HG02852 (cell line): ENCODE measurements around the gene EIF4E3.
A peak's percentile ranks its signal among the peaks of the same experiment; 100 is the strongest.

ENCODE experiments used
- ATAC-seq: cut with Tn5 transposase; IDR thresholded peaks from one replicate; pipeline ENCODE4 v1.9.1; 2021; ENCODE audit warnings: mild to moderate bottlenecking, moderate library complexity; ENCODE audit not compliant: unreplicated experiment

EIF4E3 gene

DNA sequence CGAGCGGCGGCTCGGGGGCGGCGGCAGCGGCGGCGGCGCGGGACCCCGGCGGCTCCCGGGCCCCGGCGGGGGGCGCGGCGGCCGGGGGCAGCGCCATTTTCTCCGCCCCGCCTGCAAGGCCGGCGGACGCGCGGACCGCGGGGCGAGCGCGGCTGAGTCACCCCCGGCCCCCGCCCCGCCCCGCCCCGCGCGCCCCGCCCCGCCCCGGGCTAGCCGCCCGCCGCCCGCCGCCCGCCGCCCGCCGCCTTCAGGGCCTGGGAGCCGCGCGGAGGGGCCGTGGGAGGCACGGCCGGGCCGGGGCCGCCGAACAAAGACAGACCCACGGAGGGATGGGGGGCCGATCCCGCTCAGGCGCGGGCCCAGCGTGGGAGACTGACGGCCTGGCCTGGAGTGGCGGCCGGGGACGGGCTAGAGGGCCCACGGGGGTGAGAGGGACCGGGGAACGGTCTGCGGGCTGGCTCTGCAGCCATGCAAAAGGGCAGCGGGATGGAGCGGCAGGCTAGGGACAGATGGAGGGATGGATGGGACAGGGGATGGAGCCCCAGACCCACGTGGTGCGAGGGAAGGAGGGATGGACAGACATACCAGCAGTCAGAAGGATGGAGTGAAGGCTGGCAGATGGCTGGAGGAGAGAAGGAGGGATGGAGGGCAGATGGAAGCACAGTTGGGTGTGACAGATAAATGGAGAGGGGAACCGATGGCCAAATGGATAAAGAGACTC lies at the start of gene EIF4E3:
TSS of gene EIF4E3 (minus strand) at position 132 of the 721 bp plus-strand sequence. CDS start at position 97, 35 bp downstream.
- peak; percentile 54 for ATAC-seq

DNA sequence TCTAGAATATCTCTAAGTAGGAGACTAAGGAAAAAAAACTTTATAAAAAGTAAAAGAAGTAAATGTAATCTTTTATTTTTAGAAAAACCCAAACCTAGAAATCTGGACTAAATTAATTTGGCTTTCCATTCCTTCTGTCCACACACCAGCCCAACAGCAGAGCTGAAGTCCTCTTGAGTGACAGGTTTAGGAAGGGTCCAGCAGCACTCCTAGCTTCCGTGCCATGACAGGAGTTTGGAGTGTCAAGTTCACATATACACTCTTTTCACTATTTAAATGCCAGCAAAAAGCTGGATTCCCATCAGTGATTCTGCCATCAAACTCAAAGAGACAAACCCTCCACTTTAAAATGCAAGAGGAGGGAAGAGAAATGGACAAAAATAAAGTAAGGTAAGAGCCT lies 46.7 kb upstream of the EIF4E3 start:
- no peak for ATAC-seq

DNA sequence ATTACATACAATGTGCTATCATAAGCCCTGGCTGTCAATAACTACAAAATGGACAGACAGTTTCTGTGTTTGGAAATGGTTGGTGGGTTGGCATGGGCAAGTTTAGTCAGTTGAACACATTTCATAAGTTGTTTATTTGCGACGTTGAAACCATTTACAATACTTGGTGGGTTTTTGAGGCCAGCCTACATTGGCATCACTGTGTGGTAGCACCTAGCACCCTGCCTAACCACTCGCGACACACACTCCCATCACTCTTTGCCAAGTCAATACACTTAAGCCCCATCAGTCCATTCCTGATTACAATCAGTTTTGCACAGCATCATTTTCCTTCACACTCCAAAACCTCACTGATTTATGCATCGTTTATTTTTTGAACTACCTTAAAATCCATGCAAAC lies 45.9 kb upstream of the EIF4E3 start:
- no peak for ATAC-seq

DNA sequence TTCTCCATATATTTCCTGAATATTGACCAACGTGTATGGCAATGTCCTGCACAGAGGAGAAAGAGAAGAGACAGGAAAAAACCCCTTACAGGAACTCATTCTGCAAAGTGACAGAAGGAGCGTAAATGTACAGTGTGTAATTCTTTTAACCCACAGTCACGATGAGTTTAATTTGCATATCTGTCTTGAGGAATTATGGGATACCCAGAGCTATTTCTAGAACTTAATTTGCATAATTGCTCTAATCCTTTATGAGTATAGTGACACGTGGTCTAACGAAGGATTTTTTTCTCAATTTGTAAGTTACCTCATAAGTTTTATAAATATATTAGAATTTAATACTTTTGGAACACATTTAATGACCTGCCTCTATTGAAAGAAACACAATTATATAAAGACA lies 38.2 kb upstream of the EIF4E3 start:
- ATAC-seq: no peak

DNA sequence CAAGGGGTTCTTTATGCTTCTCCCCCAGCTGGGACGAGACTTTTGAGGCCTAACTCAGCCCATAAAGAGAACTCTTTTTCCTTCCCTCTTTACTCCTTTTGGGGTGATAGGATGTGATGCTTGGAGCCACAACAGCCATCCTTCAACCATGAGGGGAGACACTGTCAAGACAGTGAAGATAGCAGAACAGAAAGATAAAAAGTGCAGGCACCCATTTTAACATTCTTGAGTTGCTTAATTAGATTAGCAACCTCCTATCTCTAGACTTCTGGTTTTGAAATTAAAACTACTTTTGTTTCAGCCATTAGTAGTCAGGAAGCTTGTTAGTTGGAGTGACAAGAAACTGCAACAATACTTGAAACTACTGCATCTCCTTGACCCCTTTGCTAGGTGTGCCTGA lies 34.9 kb upstream of the EIF4E3 start:
- no peak for ATAC-seq

DNA sequence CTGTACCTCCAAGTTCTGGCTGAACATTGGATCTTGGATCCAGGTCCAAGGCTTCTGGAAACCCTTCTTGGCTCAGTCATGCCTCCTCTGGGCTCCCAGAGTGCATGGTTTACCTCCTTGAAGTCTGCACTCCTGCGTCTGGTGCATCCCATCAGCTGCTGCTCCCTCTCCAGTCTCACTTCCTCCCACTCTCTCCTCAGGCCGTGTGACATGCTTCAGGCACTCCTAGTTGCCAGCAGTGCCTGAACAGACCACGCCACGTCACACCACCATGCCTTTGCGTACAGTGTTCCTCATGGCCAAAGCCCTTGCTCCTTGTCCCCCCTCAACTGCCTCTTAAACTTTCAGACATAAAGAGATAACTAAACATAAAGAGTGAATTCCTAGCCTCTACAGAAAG lies 34.2 kb upstream of the EIF4E3 start:
- no peak for ATAC-seq

DNA sequence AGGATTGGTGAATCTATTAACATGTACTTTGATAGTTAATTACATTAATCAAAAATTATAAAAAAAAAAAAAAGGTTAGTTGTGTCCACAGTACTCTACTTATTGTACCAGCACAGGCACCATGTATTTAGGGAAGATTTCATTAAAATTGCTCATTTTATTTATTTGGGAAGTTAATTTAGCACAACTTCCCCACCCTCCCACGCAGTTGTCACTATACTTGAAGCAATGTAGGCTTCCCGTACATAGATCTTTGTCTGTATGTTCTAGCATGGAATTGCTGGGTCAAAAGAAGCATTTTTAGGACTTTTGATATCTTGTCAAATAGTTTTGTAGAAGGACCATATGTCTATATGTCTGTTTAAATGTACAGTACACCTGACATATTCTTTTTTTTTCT lies 32.9 kb upstream of the EIF4E3 start:
- ATAC-seq: no peak

DNA sequence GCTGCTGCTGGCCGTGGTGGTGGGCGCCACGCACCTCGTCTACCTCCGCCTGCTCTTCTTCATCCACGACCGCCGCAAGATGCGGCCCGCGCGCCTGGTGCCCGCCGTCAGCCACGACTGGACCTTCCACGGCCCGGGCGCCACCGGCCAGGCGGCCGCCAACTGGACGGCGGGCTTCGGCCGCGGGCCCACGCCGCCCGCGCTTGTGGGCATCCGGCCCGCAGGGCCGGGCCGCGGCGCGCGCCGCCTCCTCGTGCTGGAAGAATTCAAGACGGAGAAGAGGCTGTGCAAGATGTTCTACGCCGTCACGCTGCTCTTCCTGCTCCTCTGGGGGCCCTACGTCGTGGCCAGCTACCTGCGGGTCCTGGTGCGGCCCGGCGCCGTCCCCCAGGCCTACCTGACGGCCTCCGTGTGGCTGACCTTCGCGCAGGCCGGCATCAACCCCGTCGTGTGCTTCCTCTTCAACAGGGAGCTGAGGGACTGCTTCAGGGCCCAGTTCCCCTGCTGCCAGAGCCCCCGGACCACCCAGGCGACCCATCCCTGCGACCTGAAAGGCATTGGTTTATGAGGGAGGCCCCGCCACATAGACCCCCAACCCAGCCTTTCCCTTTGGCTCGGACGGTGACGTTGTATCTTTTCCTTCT lies 29.5 kb upstream of the EIF4E3 start:
- no peak for ATAC-seq

DNA sequence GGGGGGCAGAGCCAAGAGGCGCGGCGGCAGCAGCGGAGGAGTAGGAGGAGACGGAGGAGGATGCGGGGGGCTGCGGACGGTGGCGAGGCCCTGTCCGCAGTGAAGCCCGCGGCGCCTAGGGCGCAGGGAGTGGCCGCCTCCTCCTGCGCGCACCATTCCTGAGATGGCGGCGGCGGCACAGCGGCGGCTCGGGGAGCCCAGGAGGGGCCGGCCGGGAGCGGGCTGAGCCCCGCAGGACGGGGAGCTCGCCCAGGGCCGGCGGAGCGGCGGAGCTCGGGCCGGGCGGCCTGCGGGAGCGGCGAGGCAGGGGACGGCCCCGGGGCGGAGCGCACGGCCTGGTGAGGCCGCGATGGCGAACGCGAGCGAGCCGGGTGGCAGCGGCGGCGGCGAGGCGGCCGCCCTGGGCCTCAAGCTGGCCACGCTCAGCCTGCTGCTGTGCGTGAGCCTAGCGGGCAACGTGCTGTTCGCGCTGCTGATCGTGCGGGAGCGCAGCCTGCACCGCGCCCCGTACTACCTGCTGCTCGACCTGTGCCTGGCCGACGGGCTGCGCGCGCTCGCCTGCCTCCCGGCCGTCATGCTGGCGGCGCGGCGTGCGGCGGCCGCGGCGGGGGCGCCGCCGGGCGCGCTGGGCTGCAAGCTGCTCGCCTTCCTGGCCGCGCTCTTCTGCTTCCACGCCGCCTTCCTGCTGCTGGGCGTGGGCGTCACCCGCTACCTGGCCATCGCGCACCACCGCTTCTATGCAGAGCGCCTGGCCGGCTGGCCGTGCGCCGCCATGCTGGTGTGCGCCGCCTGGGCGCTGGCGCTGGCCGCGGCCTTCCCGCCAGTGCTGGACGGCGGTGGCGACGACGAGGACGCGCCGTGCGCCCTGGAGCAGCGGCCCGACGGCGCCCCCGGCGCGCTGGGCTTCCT lies 28.8 kb upstream of the EIF4E3 start, which contains the start of gene GPR27:
TSS of gene GPR27 (plus strand) at position 155 of the 909 bp plus-strand sequence. CDS start at position 350, 195 bp downstream.
- no peak for ATAC-seq

DNA sequence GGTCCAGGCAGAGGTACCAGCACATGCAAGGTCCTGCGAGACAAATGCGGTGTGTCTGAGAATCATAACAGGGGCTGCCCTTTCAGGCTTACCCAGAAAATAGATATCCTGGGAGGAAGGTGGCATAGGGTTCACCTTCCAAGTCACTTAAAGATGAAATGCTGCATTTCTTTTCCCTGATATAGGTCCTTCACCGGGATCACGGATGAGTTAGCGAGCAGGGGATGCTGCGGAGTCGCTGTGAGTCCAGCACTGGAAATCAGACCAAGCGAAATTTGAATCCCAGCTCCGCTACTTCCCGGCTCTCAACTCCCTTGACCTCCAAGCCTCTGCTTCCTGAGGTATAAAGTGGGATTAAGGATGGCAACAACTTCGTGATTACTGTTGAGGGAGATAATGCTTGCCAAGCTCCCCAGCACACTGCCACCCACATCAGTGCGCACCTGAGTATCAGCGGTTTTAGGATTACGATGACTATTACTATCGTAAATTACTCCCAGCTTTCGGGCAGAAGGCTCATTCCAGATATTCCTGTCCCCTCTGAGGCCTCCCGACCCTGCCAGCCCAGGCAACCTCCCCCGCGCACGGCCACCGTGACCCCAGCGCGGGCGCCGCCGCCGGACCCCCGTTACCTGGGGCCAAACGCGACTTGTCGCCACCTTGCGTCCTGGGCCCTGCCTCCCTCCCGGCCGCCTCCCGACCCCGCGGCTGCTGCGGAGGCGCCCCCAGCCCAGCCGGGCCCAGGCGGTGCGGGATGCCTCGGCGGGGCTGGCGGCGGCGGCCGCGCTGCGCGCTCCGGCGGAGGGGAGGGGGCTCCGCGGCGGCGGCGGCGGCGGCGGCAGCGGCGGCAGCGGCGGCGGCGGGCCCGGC lies 27.9 kb upstream of the EIF4E3 start:
- no peak for ATAC-seq

DNA sequence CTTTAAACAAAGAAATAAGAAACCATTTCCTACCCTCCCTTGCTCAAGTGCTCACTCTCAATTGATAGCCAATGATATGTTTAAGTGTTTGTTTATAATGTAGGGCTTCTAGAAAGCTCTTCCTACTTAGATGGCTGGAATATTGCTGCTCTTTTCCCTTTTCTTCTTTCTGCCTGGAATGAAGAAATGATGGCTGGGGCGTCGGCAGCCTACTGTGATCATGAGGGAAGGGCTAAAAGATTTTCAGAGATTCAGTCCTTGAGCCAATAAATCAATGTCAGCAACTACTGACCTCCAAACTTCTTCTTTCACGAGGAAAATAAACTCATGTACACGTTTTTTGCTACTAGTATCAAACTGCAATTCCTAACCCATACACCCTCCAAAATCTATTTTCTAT lies 26.4 kb upstream of the EIF4E3 start:
- ATAC-seq: no peak

DNA sequence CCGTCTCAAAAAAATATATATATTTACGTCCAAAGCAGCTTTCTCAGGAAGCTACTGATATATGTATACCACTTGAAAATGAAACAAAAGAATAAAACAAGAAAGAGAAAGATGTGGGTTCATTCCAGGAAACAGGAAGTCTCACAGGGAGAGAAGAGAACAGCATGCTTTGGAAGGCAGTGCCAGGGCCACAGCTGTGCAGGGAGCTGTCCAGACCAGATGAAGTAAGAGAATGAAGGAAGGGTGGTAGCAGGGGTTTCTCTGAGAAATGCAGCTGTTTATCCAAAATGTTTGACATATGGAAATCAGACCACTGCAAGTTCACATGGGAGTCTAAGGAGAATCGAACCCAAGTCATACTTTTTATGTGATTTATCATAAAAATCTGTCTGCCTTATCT lies 19.5 kb upstream of the EIF4E3 start:
- no peak for ATAC-seq

DNA sequence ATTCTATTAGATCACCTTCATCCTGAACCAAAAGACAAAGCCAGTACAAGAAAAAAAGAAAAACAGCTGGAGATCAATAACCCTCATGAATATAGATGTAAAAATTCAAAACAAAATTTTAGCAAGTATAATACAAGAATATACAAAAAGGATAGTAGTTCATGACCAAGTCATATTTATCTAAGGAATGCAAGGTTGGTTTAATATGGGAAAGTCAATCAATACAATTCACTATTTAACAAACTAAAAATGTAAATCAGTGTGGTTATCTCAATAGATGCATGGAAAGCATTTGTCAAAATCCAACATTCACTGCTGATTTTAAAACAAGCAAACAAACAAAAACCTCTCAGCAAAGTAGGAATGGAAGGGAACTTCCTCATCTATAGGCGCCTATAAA lies 17.4 kb upstream of the EIF4E3 start:
- no peak for ATAC-seq

DNA sequence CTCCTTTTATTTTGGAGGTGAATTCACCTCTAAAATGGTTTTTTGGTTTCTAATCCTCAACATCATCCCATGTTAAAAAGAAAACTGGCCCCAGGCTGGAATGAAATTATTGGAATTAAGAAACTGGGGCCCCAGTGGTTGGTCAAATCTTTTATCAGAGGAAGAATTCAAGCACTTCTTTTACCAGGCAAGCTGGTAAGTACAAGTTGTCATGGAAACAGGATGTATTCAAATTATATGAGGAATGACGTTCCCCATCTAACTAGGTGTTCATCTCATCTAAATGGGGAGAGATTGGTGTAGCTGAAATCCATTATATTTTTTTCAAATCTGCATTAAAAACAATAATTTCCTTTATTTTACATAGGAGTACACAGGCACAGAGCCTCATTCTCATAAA lies 9.7 kb upstream of the EIF4E3 start:
- ATAC-seq: no peak

DNA sequence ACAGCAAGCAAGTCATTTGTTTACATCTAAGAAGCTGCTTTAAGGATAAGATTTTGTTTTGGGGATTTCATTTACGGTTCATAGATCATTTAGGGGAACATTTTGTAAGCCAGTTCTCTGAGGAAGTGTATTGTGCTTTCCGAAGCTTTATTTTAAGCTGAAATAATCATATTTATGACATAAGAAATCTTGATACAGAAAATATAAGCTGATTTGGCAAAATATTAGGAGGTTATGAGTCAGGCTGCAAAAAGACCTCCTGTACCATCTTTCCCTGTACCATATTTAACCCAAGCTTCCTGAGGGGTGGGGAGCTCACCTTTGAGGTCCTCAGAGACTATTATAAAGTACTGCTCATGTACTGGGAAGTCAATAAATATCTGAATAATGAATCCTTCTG lies 8.1 kb upstream of the EIF4E3 start:
- no peak for ATAC-seq

DNA sequence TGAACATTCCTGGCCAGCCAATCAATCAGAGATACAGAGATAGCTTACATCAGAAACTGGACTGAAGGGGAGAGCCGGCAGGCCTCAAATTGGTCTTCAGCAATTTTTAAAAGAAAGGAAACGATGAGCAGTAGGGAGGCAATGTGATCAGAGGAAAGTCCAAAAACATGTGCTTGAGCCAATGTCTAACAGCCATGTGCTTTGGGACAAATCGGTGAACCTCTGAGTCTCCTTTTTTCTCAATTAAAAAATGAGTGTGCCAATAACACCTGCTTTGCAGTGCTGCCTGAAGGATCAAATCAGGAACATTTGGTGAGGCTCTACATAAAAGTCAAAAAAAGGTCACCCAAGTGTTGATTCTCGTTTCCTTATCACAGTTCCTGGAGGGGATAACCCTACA lies 7.4 kb upstream of the EIF4E3 start:
- no peak for ATAC-seq

DNA sequence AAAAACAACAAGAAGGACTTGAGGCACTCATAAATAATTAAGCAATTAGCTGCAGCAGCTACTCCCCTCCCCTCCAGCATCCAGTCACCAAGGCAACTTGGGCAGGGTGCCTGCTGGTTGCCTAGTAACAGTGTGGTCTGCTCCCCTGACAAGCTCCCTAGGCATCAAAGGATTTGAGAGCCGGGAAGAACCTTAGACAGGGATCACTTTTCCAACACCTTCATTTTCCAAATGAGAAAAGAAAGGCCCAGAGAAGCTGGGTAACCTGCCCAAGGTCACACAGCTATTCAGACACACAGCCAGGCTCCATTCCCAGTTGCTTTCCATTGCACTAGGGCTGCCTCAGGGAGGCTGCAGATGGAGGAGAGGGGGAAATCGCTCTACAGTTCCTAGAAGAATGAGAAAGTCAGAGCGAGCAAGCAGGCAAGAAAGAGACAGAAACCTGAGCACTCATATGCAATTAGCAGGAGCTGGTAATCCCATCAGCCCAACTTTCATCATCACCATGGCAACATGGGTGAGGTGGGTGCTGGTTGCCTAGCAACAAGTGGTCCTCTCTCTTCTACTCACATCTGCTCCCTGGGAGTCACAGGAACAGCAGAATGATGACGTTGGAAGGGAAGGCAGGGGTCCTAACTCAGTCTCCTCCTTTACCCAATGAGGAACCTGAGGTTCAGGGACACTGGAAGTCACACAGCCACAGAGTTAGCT lies 3.6 kb upstream of the EIF4E3 start:
- no peak for ATAC-seq

DNA sequence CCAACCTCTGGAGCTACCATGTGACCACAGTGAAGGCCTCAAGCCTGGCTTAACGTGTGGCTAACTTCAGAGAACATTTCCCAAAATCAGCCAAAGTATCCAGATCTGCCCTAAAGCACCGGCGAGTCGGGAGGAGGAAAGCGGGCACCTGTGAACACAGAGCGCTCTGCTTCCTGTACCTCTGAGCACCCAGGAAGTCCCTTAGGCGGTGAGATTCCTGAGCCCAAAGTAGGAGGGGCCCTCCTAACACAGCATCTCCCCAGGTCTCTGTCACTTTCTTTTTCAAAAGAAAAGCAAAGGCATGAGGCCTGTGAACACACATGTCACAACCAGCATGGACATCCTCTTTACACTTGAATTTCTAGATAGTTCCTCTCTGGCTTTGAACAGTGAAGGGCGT lies 944 bp upstream of the EIF4E3 start:
- no peak for ATAC-seq

DNA sequence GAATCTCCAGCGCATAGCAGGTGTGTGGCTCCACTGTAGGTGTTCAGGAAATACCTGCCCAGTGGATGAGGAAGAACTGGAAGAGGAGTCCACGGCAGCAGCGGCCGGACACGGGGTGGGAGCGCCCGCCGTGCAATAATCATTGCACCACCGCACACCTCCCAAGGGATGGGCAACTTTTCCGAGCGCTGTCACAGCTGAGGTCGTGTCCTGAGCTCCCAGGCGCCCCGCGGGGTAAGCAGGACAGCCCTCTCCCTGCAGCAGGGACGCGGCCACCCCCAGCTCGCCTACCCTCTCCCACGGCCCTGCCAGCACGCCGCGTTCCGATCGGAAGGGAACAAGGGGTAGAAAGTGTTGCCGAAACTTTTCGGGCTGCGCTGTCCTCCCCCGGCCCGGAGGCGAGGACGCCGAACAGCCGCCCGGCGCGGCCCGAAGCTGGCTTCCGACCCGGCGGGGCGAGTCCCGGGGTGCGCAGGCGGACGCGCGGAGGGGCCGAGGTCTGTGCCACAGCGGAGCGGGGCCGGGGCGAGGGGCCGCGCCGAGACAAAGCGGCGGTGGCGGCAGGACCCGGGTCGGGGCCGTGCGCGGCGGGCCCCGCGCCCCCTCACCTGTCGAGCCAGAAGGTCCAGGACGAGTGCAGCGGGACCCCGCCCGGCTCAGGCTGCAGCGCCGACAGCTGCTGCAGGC lies 475 bp downstream of the EIF4E3 start:
- peak; percentile 42 for ATAC-seq

DNA sequence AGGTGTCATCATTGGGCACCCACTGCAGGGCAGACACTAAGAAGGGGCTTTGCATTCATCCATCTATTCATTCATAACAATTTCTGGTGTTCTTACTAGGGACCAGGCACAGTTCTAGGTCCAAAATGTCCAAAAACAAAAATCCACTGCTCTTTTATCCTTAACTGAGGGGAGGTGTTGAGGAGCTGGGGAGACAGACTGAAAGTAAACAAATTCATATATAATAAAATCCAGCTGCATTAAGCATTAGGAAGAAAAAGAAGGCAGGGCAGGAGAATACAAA lies 1.1 kb downstream of the EIF4E3 start:
- no peak for ATAC-seq
